GM19452 (cell line): Measurements from ENCODE around the gene NDUFB11.

Source experiments
- ATAC-seq: cut with Tn5 transposase; IDR thresholded peaks from one replicate; pipeline ENCODE4 v1.9.1; 2021; ENCODE audit not compliant: unreplicated experiment

The NDUFB11 gene

GRCh38 chrX:47174846-47175587 lies 30.5 kb upstream of the NDUFB11 start:
- no peak for ATAC-seq

GRCh38 chrX:47174376-47174775 lies 29.9 kb upstream of the NDUFB11 start:
- no peak for ATAC-seq

GRCh38 chrX:47172971-47173792 lies 28.7 kb upstream of the NDUFB11 start:
- no peak for ATAC-seq

- ATAC-seq, result no peak
These were observed 28.0 kb upstream of the NDUFB11 start for GRCh38 chrX:47172549-47172948.

GRCh38 chrX:47171996-47172395 lies 27.5 kb upstream of the NDUFB11 start:
- no peak for ATAC-seq

GRCh38 chrX:47170861-47171692 lies 26.6 kb upstream of the NDUFB11 start:
- ATAC-seq, result no peak

GRCh38 chrX:47169726-47170515 lies 25.4 kb upstream of the NDUFB11 start:
- no peak for ATAC-seq

- no peak for ATAC-seq
These were observed 24.8 kb upstream of the NDUFB11 start for GRCh38 chrX:47169273-47169672.

- ATAC-seq, result no peak
These were observed 24.1 kb upstream of the NDUFB11 start for GRCh38 chrX:47168495-47169073.

- no peak for ATAC-seq
These were observed 21.6 kb upstream of the NDUFB11 start for GRCh38 chrX:47166126-47166525.

- ATAC-seq, result no peak
These were observed 19.9 kb upstream of the NDUFB11 start for GRCh38 chrX:47164420-47164819.

GRCh38 chrX:47162927-47163583 lies 18.6 kb upstream of the NDUFB11 start:
- no peak for ATAC-seq

- no peak for ATAC-seq
These were observed 16.3 kb upstream of the NDUFB11 start for GRCh38 chrX:47160781-47161180.

GRCh38 chrX:47158781-47159180 lies 14.3 kb upstream of the NDUFB11 start:
- ATAC-seq, result no peak

GRCh38 chrX:47158131-47158530 lies 13.6 kb upstream of the NDUFB11 start:
- ATAC-seq, result no peak

GRCh38 chrX:47156611-47157520 lies 12.4 kb upstream of the NDUFB11 start:
- no peak for ATAC-seq

GRCh38 chrX:47151435-47151834 lies 6.9 kb upstream of the NDUFB11 start:
- no peak for ATAC-seq

- no peak for ATAC-seq
These were observed 4.4 kb upstream of the NDUFB11 start for GRCh38 chrX:47148946-47149345.
